K562 (cell line): Measurements from ENCODE around the gene ZNF438. TPM values are rescaled to one million over a fixed set of nuclear protein-coding genes. Genes with fewer than 3 reads are reported as not detected.

Experiments
- ATAC-seq: fragments of 200-7000 bp; cut with Tn5 transposase; 3 replicates; pipeline ENCODE4 v1.9.1; 2020; ENCODE audit warnings: moderate library complexity
- BruUV-seq: library from RNA; stranded (reverse); fragments of 400-500 nt; replicated peaks from 2 replicates; lab custom pipeline; 2021; lab: Mats Ljungman, UMichigan
- CTCF ChIA-PET: fragments of 300-600 bp; formaldehyde crosslinking; extraction: SDS; loops from one replicate; lab custom pipeline; 2021; ENCODE audit warnings: low intra/inter-chr PET ratio; lab: Yijun Ruan, JAX
- POLR2A ChIA-PET: fragments of 300-600, 350-650 bp; sonication (Branson Sonifier 250); formaldehyde crosslinking; extraction: SDS; loops from one replicate; lab custom pipeline; 2021; ENCODE audit warnings: antibody characterized with exemption, inconsistent platforms; lab: Yijun Ruan, JAX
- DNase-seq, 4 experiments: peaks; one replicate each; pipeline versions ENCODE4 v3.0.0 to v3.0.0-alpha.2; 2011 to 2018; ENCODE audit warnings: low spot score in 3 of 4, mixed read lengths in 3 of 4; ENCODE audit errors: extremely low read depth in 1 of 4
- FAIRE-seq: peaks from 2 replicates; lab custom pipeline; 2011; peaks lifted over from hg19 to GRCh38; lab: Jason Lieb, UNC
- H2AFZ ChIP-seq: 2 replicates; pipeline ENCODE4 v1.6.0; 2011; ENCODE audit warnings: low read depth, low read length, control low read depth, inconsistent platforms
- H3K27ac ChIP-seq: fragments of 200-600 bp; 3 replicates; pipeline ENCODE4 v1.8.0; 2011; ENCODE audit warnings: low read depth, mild to moderate bottlenecking, control low read depth, inconsistent platforms, low read length, moderate library complexity, mixed read lengths; ENCODE audit errors: extremely low read depth
- H3K27me3 ChIP-seq, 2 experiments: fragments of 300-600 bp in 1 of 2; 2 replicates in 1 of 2; 3 replicates in 1 of 2; pipeline versions ENCODE4 v1.6.0 to v1.8.0; 2011; ENCODE audit warnings: inconsistent platforms in 2 of 2, low read length in 2 of 2, mild to moderate bottlenecking in 1 of 2, mixed read lengths in 1 of 2, moderate library complexity in 1 of 2; ENCODE audit not compliant: control insufficient read depth in 2 of 2, insufficient read depth in 2 of 2
- H3K36me3 ChIP-seq: fragments of 300-600 bp; 3 replicates; pipeline ENCODE4 v1.8.0; 2011; ENCODE audit warnings: mild to moderate bottlenecking, low read length, inconsistent platforms; ENCODE audit not compliant: control insufficient read depth, insufficient read depth
- H3K4me1 ChIP-seq, 2 experiments: fragments of 200-600 bp in 1 of 2; replicated peaks in 1 of 2; 2 replicates in 1 of 2; 3 replicates in 1 of 2; pipeline versions ENCODE4 v1.5.1 to v1.8.0; 2011; ENCODE audit warnings: inconsistent platforms in 2 of 2, low read length in 2 of 2, mild to moderate bottlenecking in 1 of 2, mixed read lengths in 1 of 2, moderate library complexity in 1 of 2; ENCODE audit not compliant: control insufficient read depth in 2 of 2, insufficient read depth in 2 of 2
- H3K4me2 ChIP-seq: 2 replicates; pipeline ENCODE4 v1.6.1; 2011; ENCODE audit warnings: low read length, control low read depth, inconsistent platforms, mixed read lengths; ENCODE audit not compliant: insufficient read depth
- H3K4me3 ChIP-seq: fragments of 200-600 bp; sonication (generic), shearing (Covaris generic); 2 replicates; pipeline ENCODE4 v1.5.1; 2016; ENCODE audit warnings: control low read depth, inconsistent platforms
- H3K79me2 ChIP-seq: fragments of 200-600 bp; 3 replicates; pipeline ENCODE4 v1.8.0; 2011; ENCODE audit warnings: low read length, inconsistent platforms; ENCODE audit not compliant: control insufficient read depth, insufficient read depth
- H3K9ac ChIP-seq, 2 experiments: 2 replicates each; pipeline versions ENCODE4 v1.6.0 to v1.6.1; 2011; ENCODE audit warnings: low read depth in 2 of 2, low read length in 2 of 2, control low read depth in 1 of 2, inconsistent platforms in 1 of 2, mild to moderate bottlenecking in 1 of 2, mixed read lengths in 1 of 2; ENCODE audit not compliant: insufficient read depth in 1 of 2
- H3K9me1 ChIP-seq: one replicate; pipeline ENCODE4 v1.6.0; 2011; ENCODE audit warnings: inconsistent platforms, mild to moderate bottlenecking, low read length, moderate library complexity; ENCODE audit not compliant: control insufficient read depth, insufficient read depth
- H3K9me3 ChIP-seq: replicated peaks from 2 replicates; pipeline ENCODE4 v1.5.1; 2011; ENCODE audit warnings: low read depth, low read length, inconsistent platforms; ENCODE audit not compliant: control insufficient read depth, insufficient read depth
- H4K20me1 ChIP-seq: replicated peaks from 2 replicates; pipeline ENCODE4 v1.6.1; 2011; ENCODE audit warnings: low read length, inconsistent platforms, mixed read lengths; ENCODE audit not compliant: control insufficient read depth, insufficient read depth
- RBBP5 ChIP-seq: fragments of 200-600 bp; sonication (generic); IDR thresholded peaks from 2 replicates; pipeline ENCODE4 v1.6.1; 2012; ENCODE audit warnings: borderline replicate concordance, mild to moderate bottlenecking, low read length, control low read depth, inconsistent platforms; ENCODE audit not compliant: insufficient read depth, poor library complexity, severe bottlenecking
- TAL1 ChIP-seq: fragments of 450-650 bp; IDR thresholded peaks from 2 replicates; pipeline ENCODE4 v1.6.1; 2016; ENCODE audit warnings: mild to moderate bottlenecking
- WGBS: fragments of 100-300 bp; shearing (Covaris generic); methylation state at CpG from one replicate; pipeline ENCODE4 v1.1.6; 2016; ENCODE audit warnings: low coverage, mixed read lengths; ENCODE audit not compliant: insufficient coverage; ENCODE audit errors: missing lambda C conversion rate; 5-methylcytosine and 5-hydroxymethylcytosine counted together
- in situ Hi-C: fragments of 300-500 bp; cut with MboI; formaldehyde crosslinking; loops from 4 replicates; pipeline ENCODE4 v1.15.0; 2018; ENCODE audit warnings: inconsistent platforms, mixed read lengths
- intact Hi-C: fragments of 100-400 bp; cut with micrococcal nuclease; formaldehyde crosslinking; loops from 2 replicates; pipeline ENCODE4 v1.14.2; 2022
- polyA plus RNA-seq, 8 experiments: library from polyadenylated mRNA; depleted of rRNA in 4 of 8; stranded (reverse) in 5 of 8; unstranded in 3 of 8; fragments of >200 nt; fragmentation: Nextera tagmentation in 2 of 8; fragmentation: Illumina TruSeq in 1 of 8; extraction: Ambion mirVana in 2 of 8; extraction: Trizol in 1 of 8; gene quantifications; 2 replicates each; pipeline versions ENCODE4 v1.2.1 to v1.2.3, GENCODE V29; 2011 to 2014; ENCODE audit warnings: inconsistent platforms in 1 of 8, missing spikeins in 1 of 8
- total RNA-seq, 7 experiments: library from RNA; depleted of rRNA in 6 of 7; stranded (reverse); fragments of >200 nt in 6 of 7; fragmentation: Illumina TruSeq in 2 of 7; extraction: Trizol in 2 of 7; gene quantifications; 2 replicates each; pipeline versions ENCODE4 v1.2.1 to v1.2.3, GENCODE V29; 2011 to 2021; ENCODE audit warnings: low replicate concordance in 1 of 7
- TF ChIP-seq, protein P1 (sequence below): fragments of 450-650 bp; IDR thresholded peaks from 2 replicates; pipeline ENCODE4 v1.6.1; 2016; ENCODE audit warnings: borderline replicate concordance

ZNF438 gene
- total and polyA plus RNA-seq, 9 of the 15 experiments (the other 6 are each of a cell fraction or from before 2014, with no cell fraction given), result 0.45 to 1.5 (median 0.91) TPM

DNA sequence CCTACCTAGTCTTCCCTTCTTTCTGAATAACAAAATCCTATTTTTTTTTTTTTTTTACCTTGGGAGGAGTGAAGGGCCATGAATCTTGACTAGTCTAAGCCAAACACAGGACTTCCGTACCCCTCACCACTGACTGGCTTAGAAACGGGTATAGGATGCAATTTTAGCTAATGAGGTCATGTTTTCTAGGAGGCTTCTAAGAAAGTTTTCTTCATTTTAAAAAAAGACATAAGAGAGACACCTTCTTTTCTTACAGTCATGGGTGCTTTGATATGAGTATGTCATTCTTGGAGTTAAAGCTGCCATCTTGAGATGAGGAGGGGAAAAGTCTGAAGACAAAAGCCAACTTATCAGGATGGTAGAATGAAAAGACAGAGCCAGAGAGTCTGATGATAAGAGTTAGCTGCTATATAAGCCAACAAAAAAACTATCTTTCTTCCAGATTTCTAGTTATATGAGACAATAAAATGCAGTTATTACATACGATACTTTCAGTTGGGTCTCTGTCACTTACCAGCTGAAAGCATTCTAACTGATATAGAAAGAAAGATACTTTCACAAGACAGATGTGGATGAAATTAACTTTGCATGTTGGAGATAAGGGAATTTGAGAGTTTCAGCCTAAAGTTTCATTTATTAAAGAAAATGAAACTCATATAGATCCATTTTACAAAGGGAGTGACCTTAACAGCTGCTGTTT lies 34.0 kb downstream of the ZNF438 start:
- no peaks in the 10 kb centered on the region for H4K20me1 ChIP-seq
- DNase-seq (no peak), FAIRE-seq (no peak), ATAC-seq (no peak)
- WGBS, result 9% methylated on average over 3 of the region's 3 CpGs
- H3K4me2 ChIP-seq, result no peak overlapping the region
- H3K9me3 ChIP-seq, result no peaks in the 10 kb centered on the region
- BruUV-seq, result no TSS peak
- TF ChIP-seq RBBP5, result no peak
- TF ChIP-seq, protein P1, sequence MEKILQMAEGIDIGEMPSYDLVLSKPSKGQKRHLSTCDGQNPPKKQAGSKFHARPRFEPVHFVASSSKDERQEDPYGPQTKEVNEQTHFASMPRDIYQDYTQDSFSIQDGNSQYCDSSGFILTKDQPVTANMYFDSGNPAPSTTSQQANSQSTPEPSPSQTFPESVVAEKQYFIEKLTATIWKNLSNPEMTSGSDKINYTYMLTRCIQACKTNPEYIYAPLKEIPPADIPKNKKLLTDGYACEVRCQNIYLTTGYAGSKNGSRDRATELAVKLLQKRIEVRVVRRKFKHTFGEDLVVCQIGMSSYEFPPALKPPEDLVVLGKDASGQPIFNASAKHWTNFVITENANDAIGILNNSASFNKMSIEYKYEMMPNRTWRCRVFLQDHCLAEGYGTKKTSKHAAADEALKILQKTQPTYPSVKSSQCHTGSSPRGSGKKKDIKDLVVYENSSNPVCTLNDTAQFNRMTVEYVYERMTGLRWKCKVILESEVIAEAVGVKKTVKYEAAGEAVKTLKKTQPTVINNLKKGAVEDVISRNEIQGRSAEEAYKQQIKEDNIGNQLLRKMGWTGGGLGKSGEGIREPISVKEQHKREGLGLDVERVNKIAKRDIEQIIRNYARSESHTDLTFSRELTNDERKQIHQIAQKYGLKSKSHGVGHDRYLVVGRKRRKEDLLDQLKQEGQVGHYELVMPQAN, result no peak
- no peak for TF ChIP-seq TAL1
- H3K36me3 ChIP-seq, result no peaks in the 10 kb centered on the region
- no peak overlapping the region for H3K4me3 ChIP-seq
- no peaks in the 10 kb centered on the region for H3K9me1 ChIP-seq
- no peaks in the 10 kb centered on the region for H3K4me1 ChIP-seq
- H3K27me3 ChIP-seq, result no peaks in the 10 kb centered on the region
- H3K79me2 ChIP-seq, result no peaks in the 10 kb centered on the region
- in situ Hi-C loops (no loop called here), intact Hi-C loops (no loop called here)
- no peak overlapping the region for H3K27ac ChIP-seq
- ChIA-PET POLR2A (no interaction called here), CTCF (no interaction called here)
- no peak overlapping the region for H3K9ac ChIP-seq
- H2AFZ ChIP-seq, result no peak overlapping the region
